Measurements from ENCODE around the gene FANCD2OS.

Gene FANCD2OS

DNA sequence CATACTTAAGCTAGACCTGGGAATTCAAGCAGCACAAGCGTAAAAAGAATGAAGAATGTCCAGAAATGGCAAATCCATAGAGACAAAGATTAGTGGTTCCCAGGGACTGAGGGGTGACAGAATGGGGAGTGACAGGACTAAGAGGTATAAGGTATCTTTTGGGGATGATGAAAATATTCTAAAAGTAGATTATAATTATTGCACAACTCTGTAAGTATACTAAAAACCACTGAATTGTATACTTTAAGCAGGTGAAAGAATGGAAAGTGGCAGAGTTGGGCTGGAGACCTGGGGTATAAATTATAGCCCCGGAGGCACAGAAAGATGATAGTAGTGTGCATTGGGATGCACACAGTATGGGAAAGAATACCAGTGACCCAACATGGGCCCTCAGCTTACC lies 13.0 kb upstream of the FANCD2OS start:
- TF ChIP-seq, protein P1, sequence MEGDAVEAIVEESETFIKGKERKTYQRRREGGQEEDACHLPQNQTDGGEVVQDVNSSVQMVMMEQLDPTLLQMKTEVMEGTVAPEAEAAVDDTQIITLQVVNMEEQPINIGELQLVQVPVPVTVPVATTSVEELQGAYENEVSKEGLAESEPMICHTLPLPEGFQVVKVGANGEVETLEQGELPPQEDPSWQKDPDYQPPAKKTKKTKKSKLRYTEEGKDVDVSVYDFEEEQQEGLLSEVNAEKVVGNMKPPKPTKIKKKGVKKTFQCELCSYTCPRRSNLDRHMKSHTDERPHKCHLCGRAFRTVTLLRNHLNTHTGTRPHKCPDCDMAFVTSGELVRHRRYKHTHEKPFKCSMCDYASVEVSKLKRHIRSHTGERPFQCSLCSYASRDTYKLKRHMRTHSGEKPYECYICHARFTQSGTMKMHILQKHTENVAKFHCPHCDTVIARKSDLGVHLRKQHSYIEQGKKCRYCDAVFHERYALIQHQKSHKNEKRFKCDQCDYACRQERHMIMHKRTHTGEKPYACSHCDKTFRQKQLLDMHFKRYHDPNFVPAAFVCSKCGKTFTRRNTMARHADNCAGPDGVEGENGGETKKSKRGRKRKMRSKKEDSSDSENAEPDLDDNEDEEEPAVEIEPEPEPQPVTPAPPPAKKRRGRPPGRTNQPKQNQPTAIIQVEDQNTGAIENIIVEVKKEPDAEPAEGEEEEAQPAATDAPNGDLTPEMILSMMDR (conservative IDR thresholded peaks at IDR 0.05; ENCODE audit: low read depth, low read length) = no peak
- no peak for DNase-seq (ENCODE audit: low read depth)
- no peak overlapping the region for H3K4me3 ChIP-seq (ENCODE audit: low read length)

DNA sequence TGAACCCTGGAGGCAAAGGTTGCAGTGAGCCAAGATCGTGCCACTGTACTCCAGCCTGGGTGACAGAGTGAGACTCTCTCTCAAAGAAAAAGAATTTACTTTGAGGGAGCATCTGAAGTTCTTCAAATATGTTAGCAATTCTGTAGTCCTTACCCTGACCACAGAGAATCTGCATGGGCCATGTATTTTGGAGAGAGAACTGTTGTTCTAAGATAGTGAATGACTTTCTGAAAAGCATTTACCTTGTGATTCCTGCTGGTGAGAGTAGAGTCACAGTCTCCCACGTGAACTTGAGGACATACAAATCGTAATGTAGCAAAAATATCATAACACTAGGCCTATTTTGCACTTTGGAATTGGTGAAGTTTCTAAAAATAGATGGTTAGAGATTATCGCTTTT lies 11.3 kb upstream of the FANCD2OS start:
- DNase-seq (ENCODE audit: low read depth) = no peak

DNA sequence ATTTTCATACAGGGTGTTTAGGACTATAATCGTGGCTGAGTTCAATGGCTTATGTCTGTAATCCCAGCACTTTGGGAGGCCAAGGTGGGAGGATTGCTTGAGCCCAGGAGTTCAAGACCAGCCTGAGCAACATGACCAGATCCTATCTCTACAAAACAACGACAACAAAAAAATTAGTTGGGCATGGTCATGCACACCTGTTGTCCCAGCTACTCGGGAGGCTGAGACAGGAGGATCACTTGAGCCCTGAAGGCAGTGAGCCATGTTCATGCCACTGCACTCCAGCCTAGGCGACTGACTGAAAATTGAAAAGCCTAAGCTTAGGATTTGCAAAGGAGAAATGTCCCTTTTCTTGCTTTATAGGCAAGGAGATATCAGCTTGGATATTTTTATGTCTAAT lies 8.9 kb upstream of the FANCD2OS start:
- no peak for DNase-seq (ENCODE audit: low read depth)
- TF ChIP-seq, protein P1 (conservative IDR thresholded peaks at IDR 0.05; ENCODE audit: low read depth, low read length) = no peak
- H3K4me3 ChIP-seq (ENCODE audit: low read length) = no peak overlapping the region

More for the DNA sequence above, 11.3 kb upstream of the FANCD2OS start:
- no peak overlapping the region for H3K4me3 ChIP-seq (ENCODE audit: low read length)
- TF ChIP-seq, protein P1 (conservative IDR thresholded peaks at IDR 0.05; ENCODE audit: low read depth, low read length) = no peak

DNA sequence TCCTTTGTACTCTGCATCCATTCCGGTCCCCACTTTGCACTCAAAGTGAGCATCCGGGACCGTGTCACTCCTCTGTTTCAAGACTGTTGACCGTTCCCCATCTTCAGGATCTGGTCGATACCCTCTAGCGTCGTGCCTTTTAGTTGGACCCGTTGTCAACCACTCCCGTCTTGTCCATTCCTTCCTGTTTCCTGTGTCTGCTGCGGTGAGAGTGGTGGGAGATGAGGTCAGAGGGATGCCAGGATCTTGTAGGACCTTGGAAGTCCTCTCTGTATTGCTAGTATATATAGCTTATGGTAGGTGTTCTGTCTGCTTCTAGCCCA lies 8.0 kb upstream of the FANCD2OS start:
- peak overlapping the region; percentile 99 for H3K4me3 ChIP-seq (ENCODE audit: low read length)
- TF ChIP-seq, protein P1 (conservative IDR thresholded peaks at IDR 0.05; ENCODE audit: low read depth, low read length) = no peak
- no peak for DNase-seq (ENCODE audit: low read depth)

DNA sequence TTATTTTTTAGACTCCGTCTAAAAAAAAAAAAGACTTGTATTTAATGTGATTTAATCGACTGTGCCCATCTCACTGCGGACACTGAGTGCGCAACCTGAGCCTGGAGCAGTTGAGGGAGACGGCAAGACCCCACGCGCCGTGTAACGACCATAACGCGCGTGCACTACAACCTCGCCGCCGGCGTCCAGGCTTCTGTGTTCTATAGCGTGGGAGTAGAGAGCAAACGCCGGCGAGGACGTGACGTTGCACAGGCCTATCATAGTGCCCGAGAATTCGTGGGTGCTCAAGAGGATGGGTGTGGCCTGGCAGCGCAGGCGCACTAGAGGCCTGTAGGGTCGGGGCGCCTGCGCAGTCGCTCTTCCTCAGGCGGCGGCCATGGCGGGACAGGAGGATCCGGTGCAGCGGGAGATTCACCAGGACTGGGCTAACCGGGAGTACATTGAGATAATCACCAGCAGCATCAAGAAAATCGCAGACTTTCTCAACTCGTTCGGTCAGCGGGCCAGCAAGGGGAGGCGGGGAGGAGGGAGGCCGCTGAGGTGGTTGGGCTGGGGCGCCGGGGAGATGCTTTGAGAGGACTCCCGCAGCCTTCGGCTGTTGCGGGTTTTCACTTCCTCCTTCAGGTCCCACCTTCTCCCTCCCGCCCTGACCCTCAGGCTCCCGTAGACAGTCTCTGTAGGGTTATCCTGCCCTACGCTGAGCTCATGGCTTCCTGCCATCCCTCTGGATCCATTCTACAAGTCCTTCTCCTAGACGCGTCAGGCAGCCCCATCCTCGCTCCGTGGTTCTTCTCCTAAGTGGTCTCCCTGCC lies 7.5 kb upstream of the FANCD2OS start, which contains the start of gene BRK1:
Gene BRK1 (plus strand): TSS at position 350 of the 812 bp plus-strand sequence. CDS start 27 bp downstream, at position 377.
- H3K4me3 ChIP-seq (ENCODE audit: low read length) = peak within 1 kb of the TSS; percentile 99
- DNase-seq (ENCODE audit: low read depth) = peak; percentile 82
- TF ChIP-seq, protein P1 (conservative IDR thresholded peaks at IDR 0.05; ENCODE audit: low read depth, low read length) = no peak

DNA sequence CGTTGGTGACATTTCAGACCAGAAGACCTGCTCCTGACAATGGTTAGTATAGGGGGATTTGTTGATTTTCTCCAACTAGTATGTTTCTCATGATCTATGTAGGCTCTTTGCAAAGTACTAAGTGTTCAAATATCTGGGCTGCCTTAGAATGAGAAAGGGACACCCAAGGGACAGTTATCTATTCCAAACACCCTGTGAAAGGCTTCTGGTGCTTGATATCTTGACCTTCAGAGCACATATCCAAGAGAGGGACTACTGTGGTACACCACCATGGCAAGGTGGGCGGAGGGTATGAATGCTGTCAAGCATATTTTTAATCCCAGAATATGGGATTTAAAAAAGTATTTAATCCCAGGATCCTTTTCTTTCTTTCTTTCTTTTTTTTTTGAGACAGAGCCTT lies 1.1 kb downstream of the FANCD2OS start:
- H3K4me3 ChIP-seq (ENCODE audit: low read length) = no peak overlapping the region
- TF ChIP-seq, protein P1 (conservative IDR thresholded peaks at IDR 0.05; ENCODE audit: low read depth, low read length) = no peak
- no peak for DNase-seq (ENCODE audit: low read depth)

DNA sequence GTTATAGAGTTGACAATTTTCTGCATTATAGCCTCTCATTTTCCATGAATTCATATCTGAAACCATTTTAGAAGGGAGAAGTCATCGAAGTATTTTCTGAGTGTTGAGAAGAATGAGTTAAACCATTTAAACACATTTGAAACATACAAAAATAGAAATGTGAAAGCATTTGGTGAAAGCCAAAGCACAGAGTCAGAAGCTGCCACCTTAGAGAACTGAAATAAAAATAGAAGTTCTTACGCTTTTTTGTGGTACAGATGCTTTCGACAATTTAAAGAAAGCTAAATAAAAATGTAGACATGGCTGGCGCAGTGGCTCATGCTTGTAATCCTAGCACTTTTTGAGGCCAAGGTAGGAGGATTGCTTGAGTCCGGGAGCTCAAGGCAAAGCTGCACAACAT lies 9.0 kb downstream of the FANCD2OS start:
- no peak overlapping the region for H3K4me3 ChIP-seq (ENCODE audit: low read length)
- no peak for DNase-seq (ENCODE audit: low read depth)
- TF ChIP-seq, protein P1 (conservative IDR thresholded peaks at IDR 0.05; ENCODE audit: low read depth, low read length) = no peak

Data from retinal pigment epithelial cell (primary cell).